Neural progenitor cell (in vitro differentiated cells): ENCODE data around the gene RLN3. TPM values are rescaled to one million over a fixed set of nuclear protein-coding genes. Genes with fewer than 3 reads are reported as not detected.

Experiments
- DNase-seq: peaks from one replicate; pipeline ENCODE4 v3.0.0-alpha.2; 2016; ENCODE audit warnings: low spot score
- H2AFZ ChIP-seq: fragments of 200-600 bp; sonication (generic); replicated peaks from 2 replicates; pipeline ENCODE4 v1.6.1; 2016; ENCODE audit warnings: antibody characterized with exemption
- H3F3A ChIP-seq: fragments of 200-600 bp; sonication (generic); 2 replicates; pipeline ENCODE4 v1.6.1; 2016; ENCODE audit warnings: antibody characterized with exemption, low read depth
- H3K27ac ChIP-seq: fragments of 200-600 bp; sonication (generic); 2 replicates; pipeline ENCODE4 v1.5.1; 2016; ENCODE audit warnings: mild to moderate bottlenecking
- H3K27me3 ChIP-seq: fragments of 200-600 bp; sonication (generic); 2 replicates; pipeline ENCODE4 v1.6.1; 2016; ENCODE audit warnings: mild to moderate bottlenecking, moderate library complexity
- H3K36me3 ChIP-seq: fragments of 200-600 bp; sonication (generic); 2 replicates; pipeline ENCODE4 v1.5.1; 2016
- H3K4me1 ChIP-seq: fragments of 200-600 bp; sonication (generic); 2 replicates; pipeline ENCODE4 v1.6.1; 2016; ENCODE audit warnings: mixed run types
- H3K4me2 ChIP-seq: fragments of 200-600 bp; sonication (generic); 2 replicates; pipeline ENCODE4 v1.6.1; 2016
- H3K4me3 ChIP-seq: fragments of 200-600 bp; sonication (generic); 2 replicates; pipeline ENCODE4 v1.5.1; 2016
- H3K79me2 ChIP-seq: fragments of 200-600 bp; sonication (generic); 2 replicates; pipeline ENCODE4 v1.6.1; 2016; ENCODE audit warnings: low read depth
- H3K9ac ChIP-seq: fragments of 200-600 bp; sonication (generic); 2 replicates; pipeline ENCODE4 v1.6.1; 2016
- H3K9me3 ChIP-seq: fragments of 200-600 bp; sonication (generic); 2 replicates; pipeline ENCODE4 v1.5.1; 2016; ENCODE audit warnings: low read depth
- H4K20me1 ChIP-seq: fragments of 200-600 bp; sonication (generic); 2 replicates; pipeline ENCODE4 v1.6.1; 2016; ENCODE audit warnings: low read depth
- H3K27ac Mint-ChIP-seq: 3 replicates; pipeline ENCODE4 v1.8.0; 2021; ENCODE audit warnings: mixed read lengths
- H3K27me3 Mint-ChIP-seq: 2 replicates; pipeline ENCODE4 v1.8.0; 2022; ENCODE audit warnings: low read depth, mild to moderate bottlenecking, inconsistent platforms, moderate library complexity, mixed read lengths; ENCODE audit not compliant: insufficient read depth
- H3K36me3 Mint-ChIP-seq: 3 replicates; pipeline ENCODE4 v1.8.0; 2021; ENCODE audit warnings: mixed read lengths
- H3K4me1 Mint-ChIP-seq: 3 replicates; pipeline ENCODE4 v1.8.0; 2021; ENCODE audit warnings: mixed read lengths
- H3K4me3 Mint-ChIP-seq: 3 replicates; pipeline ENCODE4 v1.8.0; 2021; ENCODE audit warnings: mild to moderate bottlenecking, moderate library complexity, mixed read lengths
- H3K9me3 Mint-ChIP-seq: 3 replicates; pipeline ENCODE4 v1.8.0; 2020; ENCODE audit warnings: mixed read lengths
- CTCF ChIP-seq: fragments of 200-600 bp; sonication (generic); IDR thresholded peaks from 2 replicates; pipeline ENCODE4 v1.5.1; 2017; ENCODE audit warnings: antibody characterized with exemption, mild to moderate bottlenecking
- EZH2 ChIP-seq: fragments of 200-600 bp; sonication (generic); IDR thresholded peaks from 2 replicates; pipeline ENCODE4 v1.6.1; 2017; ENCODE audit warnings: antibody characterized with exemption, mild to moderate bottlenecking, moderate library complexity
- EZH2phosphoT487 ChIP-seq: fragments of 200-600 bp; sonication (generic); IDR thresholded peaks from 2 replicates; pipeline ENCODE4 v1.6.1; 2017; ENCODE audit warnings: antibody characterized with exemption
- total RNA-seq: library from RNA; depleted of rRNA; stranded (reverse); fragments of >200 nt; gene quantifications from 2 replicates; pipeline ENCODE4 v1.2.3, GENCODE V29; 2015; ENCODE audit warnings: low replicate concordance

The RLN3 gene
- total RNA-seq, 1 donor from 2014 or later = not detected

- no peaks in the 10 kb centered on the region for H3K79me2 ChIP-seq
- Mint-ChIP-seq H3K9me3 (no peaks in the 10 kb centered on the region), H3K36me3 (no peaks in the 10 kb centered on the region), H3K27ac (peak overlapping the region; percentile 16), H3K4me3 (no peak overlapping the region), H3K27me3 (peaks cover 34% of the 10 kb centered on the region), H3K4me1 (peaks cover 31% of the 10 kb centered on the region)
- no peak overlapping the region for H2AFZ ChIP-seq
- no peak overlapping the region for H3K9ac ChIP-seq
- peak; percentile 28 for DNase-seq
- H3K4me2 ChIP-seq = no peak overlapping the region
- peaks cover 25% of the 10 kb centered on the region for H3F3A ChIP-seq
- H3K36me3 ChIP-seq = no peaks in the 10 kb centered on the region
- H4K20me1 ChIP-seq = no peaks in the 10 kb centered on the region
- H3K4me3 ChIP-seq = no peak overlapping the region
- TF ChIP-seq CTCF (no peak), EZH2 (no peak), EZH2phosphoT487 (no peak)
- no peaks in the 10 kb centered on the region for H3K4me1 ChIP-seq
- peaks cover 35% of the 10 kb centered on the region for H3K27me3 ChIP-seq
- H3K27ac ChIP-seq = no peak overlapping the region
- H3K9me3 ChIP-seq = no peaks in the 10 kb centered on the region
Observed at GRCh38 chr19:14059652-14060155, 31.8 kb downstream of the RLN3 start.

- Histone ChIP-seq H3K36me3 (no peaks in the 10 kb centered on the region), H2AFZ (no peak overlapping the region), H3K4me1 (no peaks in the 10 kb centered on the region), H3K4me3 (no peak overlapping the region), H3F3A (peaks cover 24% of the 10 kb centered on the region), H3K4me2 (no peak overlapping the region), H3K9ac (no peak overlapping the region), H3K27ac (no peak overlapping the region), H3K79me2 (no peaks in the 10 kb centered on the region), H3K27me3 (peaks cover 35% of the 10 kb centered on the region), H3K9me3 (no peaks in the 10 kb centered on the region), H4K20me1 (no peaks in the 10 kb centered on the region)
- no peaks in the 10 kb centered on the region for H3K9me3 Mint-ChIP-seq
- peaks cover 28% of the 10 kb centered on the region for H3K4me1 Mint-ChIP-seq
- H3K27ac Mint-ChIP-seq = peak overlapping the region; percentile 9
- TF ChIP-seq EZH2phosphoT487 (no peak), EZH2 (no peak), CTCF (no peak)
- H3K36me3 Mint-ChIP-seq = no peaks in the 10 kb centered on the region
- H3K4me3 Mint-ChIP-seq = no peak overlapping the region
- H3K27me3 Mint-ChIP-seq = peaks cover 27% of the 10 kb centered on the region
- no peak for DNase-seq
Observed at GRCh38 chr19:14061081-14061749, 33.3 kb downstream of the RLN3 start.

GRCh38 chr19:14061751-14062557 lies 34.0 kb downstream of the RLN3 start, which contains the start of gene PALM3:
TSS of gene PALM3 (minus strand) at chr19:14062076. CDS start at chr19:14061980, 96 bp downstream.
- no peak within 1 kb of the TSS for H2AFZ ChIP-seq

More at GRCh38 chr19:14061751-14062557, 34.0 kb downstream of the RLN3 start, which contains the start of gene PALM3:
- no peak within 1 kb of the TSS for H3K9ac ChIP-seq
- H3K4me3 Mint-ChIP-seq = no peak within 1 kb of the TSS
- no peaks in the 10 kb centered on the region for H3K9me3 ChIP-seq
- H3K27ac ChIP-seq = no peak within 1 kb of the TSS
- DNase-seq = no peak
- no peak within 1 kb of the TSS for H3K4me2 ChIP-seq
- peak within 1 kb of the TSS; percentile 9 for H3K27ac Mint-ChIP-seq
- H3K4me1 Mint-ChIP-seq = peaks cover 25% of the 10 kb centered on the region
- H3K4me1 ChIP-seq = no peaks in the 10 kb centered on the region
- no peaks in the 10 kb centered on the region for H3K79me2 ChIP-seq
- no peak for TF ChIP-seq EZH2
- TF ChIP-seq EZH2phosphoT487 = no peak
- TF ChIP-seq CTCF = no peak
- no peaks in the 10 kb centered on the region for H3K36me3 Mint-ChIP-seq
- no peaks in the 10 kb centered on the region for H3K36me3 ChIP-seq
- no peak within 1 kb of the TSS for H3K4me3 ChIP-seq
- H4K20me1 ChIP-seq = no peaks in the 10 kb centered on the region
- H3K27me3 ChIP-seq = peaks cover 30% of the 10 kb centered on the region
- H3K9me3 Mint-ChIP-seq = no peaks in the 10 kb centered on the region
- peaks cover 27% of the 10 kb centered on the region for H3K27me3 Mint-ChIP-seq
- H3F3A ChIP-seq = peaks cover 21% of the 10 kb centered on the region
